Activated naive CD8-positive, alpha-beta T cell treated with anti-CD3 and anti-CD28 coated beads, Interleukin-2, amount 50 U/mL, for 24 hours (primary cell): Measurements from ENCODE around the gene POLR3K.

Experiments used
- ATAC-seq: fragments of 150-1000 bp; cut with Tn5 transposase; one replicate; pipeline ENCODE4 v1.10.0; 2021
- DNase-seq: peaks from one replicate; pipeline ENCODE4 v3.0.0; 2021
- H3K27ac Mint-ChIP-seq: one replicate; pipeline ENCODE4 v1.8.0; 2021; ENCODE audit warnings: mild to moderate bottlenecking, mixed read lengths
- H3K27me3 Mint-ChIP-seq: one replicate; pipeline ENCODE4 v1.8.0; 2021; ENCODE audit warnings: mixed read lengths
- H3K36me3 Mint-ChIP-seq: one replicate; pipeline ENCODE4 v1.8.0; 2021; ENCODE audit warnings: low read depth, mixed read lengths
- H3K4me1 Mint-ChIP-seq: one replicate; pipeline ENCODE4 v1.8.0; 2021; ENCODE audit warnings: mixed read lengths
- H3K4me3 Mint-ChIP-seq: one replicate; pipeline ENCODE4 v1.8.0; 2021; ENCODE audit warnings: mild to moderate bottlenecking, moderate library complexity, mixed read lengths
- H3K9me3 Mint-ChIP-seq: one replicate; pipeline ENCODE4 v1.8.0; 2021; ENCODE audit warnings: mixed read lengths

POLR3K gene

DNA sequence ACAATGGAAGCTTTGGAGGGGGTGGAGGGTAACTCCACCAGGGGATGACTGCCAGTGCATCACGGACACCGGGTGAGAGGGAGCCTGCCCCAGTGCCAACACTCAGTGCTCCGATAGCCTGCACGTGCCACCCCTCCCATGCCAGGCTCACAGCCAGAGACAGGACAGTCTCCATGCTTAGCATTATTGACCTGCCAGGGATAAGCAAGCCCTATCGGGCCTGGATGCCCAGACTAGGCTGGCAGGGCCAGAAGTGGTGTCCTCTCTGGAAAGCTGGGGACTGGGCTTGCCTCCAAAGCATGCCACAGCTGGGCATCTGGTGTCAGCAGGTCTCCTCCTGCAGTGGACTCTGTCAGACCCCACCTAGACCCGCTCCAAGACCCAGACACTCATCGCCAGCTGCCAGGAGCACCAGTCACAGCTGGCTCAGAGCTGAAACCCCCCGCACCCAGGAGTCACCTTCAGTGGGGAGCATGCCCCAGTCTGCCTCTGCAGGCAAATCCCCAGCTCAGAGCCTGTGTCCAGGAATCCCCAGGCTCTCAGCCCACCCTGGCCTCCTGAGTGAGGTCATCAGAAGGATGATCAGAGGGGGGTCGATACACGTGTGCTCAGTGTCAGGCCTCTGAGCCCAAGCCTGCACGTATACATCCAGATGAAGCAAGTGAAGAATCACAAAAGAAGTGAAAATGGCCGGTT lies 20.8 kb upstream of the POLR3K start:
- Mint-ChIP-seq H3K27ac (no peak overlapping the region), H3K4me3 (no peak overlapping the region), H3K4me1 (peaks cover 28% of the 10 kb centered on the region), H3K36me3 (no peaks in the 10 kb centered on the region), H3K9me3 (no peaks in the 10 kb centered on the region), H3K27me3 (peaks cover 40% of the 10 kb centered on the region)
- no peak for ATAC-seq
- no peak for DNase-seq

DNA sequence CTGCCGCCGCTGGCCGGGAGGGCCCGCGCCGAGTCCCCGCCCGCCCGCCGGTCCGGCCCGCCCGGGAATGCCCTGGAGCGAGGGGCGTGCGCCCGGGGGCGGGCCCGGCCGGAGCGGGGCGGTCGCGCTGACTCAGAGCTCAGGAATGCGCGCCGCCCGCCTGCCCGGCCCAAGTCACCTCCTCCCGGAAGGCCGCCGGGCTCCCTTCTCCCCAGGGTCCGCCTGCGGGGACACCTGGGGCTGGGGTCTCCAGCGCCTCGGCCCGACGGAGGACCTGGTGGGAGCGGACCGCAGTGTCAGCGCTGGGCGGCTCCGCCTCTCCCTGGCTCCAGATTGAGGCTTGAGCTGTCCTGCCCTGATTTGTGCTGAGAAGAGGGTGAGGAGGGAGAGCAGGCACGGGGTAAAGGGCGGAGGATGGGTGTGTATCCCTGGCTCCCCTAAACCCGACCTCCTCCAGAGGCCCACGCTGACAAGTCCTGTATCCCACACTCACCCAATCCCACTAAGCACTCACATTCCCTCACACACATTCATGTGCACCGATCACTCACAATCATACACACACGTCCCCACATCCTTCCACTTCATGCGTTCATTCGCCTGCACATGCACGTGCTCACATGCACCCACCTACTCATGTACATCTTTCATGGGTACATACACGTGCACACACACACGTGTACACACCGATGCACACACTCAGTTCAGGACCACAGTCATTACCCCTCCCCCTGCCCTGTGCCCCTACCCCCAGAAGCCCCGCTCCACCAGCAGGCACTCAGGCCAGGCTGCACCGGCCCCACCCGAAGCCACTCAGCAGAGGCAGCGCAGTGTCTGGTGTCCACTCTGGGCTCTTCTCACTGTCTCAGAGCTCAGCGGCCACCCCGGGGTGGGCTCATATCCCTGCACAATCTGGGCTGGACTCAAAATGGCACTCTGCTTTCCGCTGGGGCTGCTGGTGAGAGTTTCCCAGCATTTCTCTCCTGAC lies 19.4 kb upstream of the POLR3K start, which contains the start of gene RHBDF1:
TSS of gene RHBDF1 (minus strand) at position 71 of the 988 bp plus-strand sequence. CDS start 7,616 bp downstream, outside the sequence.
- Mint-ChIP-seq H3K4me1 (peaks cover 21% of the 10 kb centered on the region), H3K27ac (peak within 1 kb of the TSS; percentile 35), H3K36me3 (no peaks in the 10 kb centered on the region), H3K9me3 (no peaks in the 10 kb centered on the region), H3K27me3 (peaks cover 40% of the 10 kb centered on the region), H3K4me3 (peak within 1 kb of the TSS; percentile 81)
- ATAC-seq, result peak; percentile 35
- no peak for DNase-seq

GRCh38 chr16:71540-72401 lies 18.4 kb upstream of the POLR3K start:
- peaks cover 15% of the 10 kb centered on the region for H3K4me1 Mint-ChIP-seq
- no peak overlapping the region for H3K27ac Mint-ChIP-seq
- no peaks in the 10 kb centered on the region for H3K36me3 Mint-ChIP-seq
- ATAC-seq (no peak), DNase-seq (no peak)
- peak overlapping the region; percentile 21 for H3K4me3 Mint-ChIP-seq
- H3K9me3 Mint-ChIP-seq, result no peaks in the 10 kb centered on the region
- peaks cover 43% of the 10 kb centered on the region for H3K27me3 Mint-ChIP-seq

DNA sequence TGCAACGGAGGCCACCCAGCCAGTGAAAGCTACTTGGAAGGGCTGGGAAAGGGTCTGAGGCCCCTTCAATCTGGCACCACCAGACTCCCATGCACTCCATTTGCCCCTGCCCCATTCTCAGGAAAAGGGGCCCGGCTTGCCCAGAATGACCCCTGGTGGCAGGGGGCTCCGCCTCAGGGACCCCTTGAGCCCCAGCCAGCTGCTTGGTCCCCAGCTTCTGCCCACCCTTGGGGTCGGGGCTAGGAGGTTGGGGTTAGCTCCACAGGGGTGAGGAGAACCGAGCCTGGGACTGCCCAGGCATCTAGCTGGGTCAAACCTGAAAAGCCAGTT lies 17.8 kb upstream of the POLR3K start:
- Mint-ChIP-seq H3K36me3 (no peaks in the 10 kb centered on the region), H3K9me3 (no peaks in the 10 kb centered on the region), H3K4me3 (peak overlapping the region; percentile 21), H3K27me3 (peaks cover 43% of the 10 kb centered on the region), H3K4me1 (peaks cover 9% of the 10 kb centered on the region), H3K27ac (no peak overlapping the region)
- no peak for ATAC-seq
- DNase-seq, result no peak

GRCh38 chr16:69181-69580 lies 15.8 kb upstream of the POLR3K start:
- Mint-ChIP-seq H3K4me3 (no peak overlapping the region), H3K9me3 (no peaks in the 10 kb centered on the region), H3K27ac (no peak overlapping the region), H3K36me3 (no peaks in the 10 kb centered on the region), H3K4me1 (peaks cover 7% of the 10 kb centered on the region), H3K27me3 (peaks cover 34% of the 10 kb centered on the region)
- ATAC-seq (no peak), DNase-seq (no peak)

DNA sequence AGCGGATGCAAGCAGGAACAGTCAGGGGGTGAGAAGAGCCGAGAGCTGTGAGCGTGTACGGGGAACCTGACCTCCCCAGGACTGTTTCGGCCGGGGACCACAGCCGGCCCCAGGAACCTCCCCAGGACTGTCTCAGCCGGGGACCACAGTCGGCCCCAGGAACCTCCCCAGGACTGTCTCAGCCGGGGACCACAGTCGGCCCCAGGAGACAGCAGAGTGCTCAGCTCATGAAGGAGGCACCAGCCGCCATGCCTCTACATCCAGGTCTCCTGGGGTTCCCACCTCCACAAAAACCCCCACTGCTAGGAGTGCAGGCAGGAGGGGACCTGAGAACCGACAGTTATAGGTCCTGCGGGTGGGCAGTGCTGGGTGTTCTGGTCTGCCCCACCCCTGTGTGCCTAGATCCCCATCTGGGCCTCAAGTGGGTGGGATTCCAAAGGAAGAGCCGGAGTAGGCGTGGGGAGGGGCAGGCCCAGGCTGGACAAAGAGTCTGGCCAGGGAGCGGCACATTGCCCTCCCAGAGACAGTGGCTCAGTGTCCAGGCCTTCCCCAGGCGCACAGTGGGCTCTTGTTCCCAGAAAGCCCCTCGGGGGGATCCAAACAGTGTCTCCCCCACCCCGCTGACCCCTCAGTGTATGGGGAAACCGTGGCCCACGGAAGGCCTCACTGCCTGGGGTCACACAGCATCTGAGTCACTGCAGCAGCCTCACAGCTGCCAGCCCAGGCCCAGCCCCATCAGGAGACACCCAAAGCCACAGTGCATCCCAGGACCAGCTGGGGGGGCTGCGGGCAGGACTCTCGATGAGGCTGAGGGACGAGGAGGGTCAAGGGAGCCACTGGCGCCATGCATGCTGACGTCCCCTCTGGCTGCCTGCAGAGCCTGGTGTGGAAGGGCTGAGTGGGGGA lies 14.7 kb upstream of the POLR3K start:
- peaks cover 26% of the 10 kb centered on the region for H3K27me3 Mint-ChIP-seq
- DNase-seq (no peak), ATAC-seq (no peak)
- H3K36me3 Mint-ChIP-seq, result no peaks in the 10 kb centered on the region
- no peak overlapping the region for H3K4me3 Mint-ChIP-seq
- no peak overlapping the region for H3K27ac Mint-ChIP-seq
- peaks cover 7% of the 10 kb centered on the region for H3K4me1 Mint-ChIP-seq
- H3K9me3 Mint-ChIP-seq, result no peaks in the 10 kb centered on the region

DNA sequence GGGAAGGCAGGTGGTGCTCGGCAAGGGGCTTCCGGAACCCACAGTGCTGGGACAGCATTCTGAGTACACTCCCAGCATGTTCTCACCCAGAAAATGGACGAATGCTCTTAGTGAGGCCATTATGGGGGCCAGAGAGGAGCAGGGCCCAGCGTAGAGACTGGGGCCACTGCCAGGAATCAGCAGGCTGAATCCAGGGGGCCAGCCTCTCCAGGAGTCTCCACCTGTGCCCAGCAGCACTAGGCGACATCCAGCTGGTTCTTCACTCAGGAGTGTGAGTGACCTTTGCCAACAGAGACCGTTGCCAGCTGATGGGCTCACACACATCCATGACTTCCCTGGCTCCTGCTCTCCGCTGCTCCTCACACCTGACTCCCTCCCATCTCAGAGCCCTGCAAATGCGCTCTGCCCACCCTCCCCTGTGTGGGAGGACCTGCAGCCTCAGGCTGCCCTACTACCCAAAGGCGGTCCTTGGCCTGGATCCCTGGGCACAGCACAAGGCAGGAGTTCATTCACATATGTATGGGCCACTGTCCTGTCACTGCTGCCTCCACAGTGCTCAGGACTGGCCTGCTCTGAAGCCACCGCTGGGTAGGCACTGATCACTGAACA lies 13.9 kb upstream of the POLR3K start:
- no peak for DNase-seq
- Mint-ChIP-seq H3K4me3 (no peak overlapping the region), H3K36me3 (no peaks in the 10 kb centered on the region)

DNA sequence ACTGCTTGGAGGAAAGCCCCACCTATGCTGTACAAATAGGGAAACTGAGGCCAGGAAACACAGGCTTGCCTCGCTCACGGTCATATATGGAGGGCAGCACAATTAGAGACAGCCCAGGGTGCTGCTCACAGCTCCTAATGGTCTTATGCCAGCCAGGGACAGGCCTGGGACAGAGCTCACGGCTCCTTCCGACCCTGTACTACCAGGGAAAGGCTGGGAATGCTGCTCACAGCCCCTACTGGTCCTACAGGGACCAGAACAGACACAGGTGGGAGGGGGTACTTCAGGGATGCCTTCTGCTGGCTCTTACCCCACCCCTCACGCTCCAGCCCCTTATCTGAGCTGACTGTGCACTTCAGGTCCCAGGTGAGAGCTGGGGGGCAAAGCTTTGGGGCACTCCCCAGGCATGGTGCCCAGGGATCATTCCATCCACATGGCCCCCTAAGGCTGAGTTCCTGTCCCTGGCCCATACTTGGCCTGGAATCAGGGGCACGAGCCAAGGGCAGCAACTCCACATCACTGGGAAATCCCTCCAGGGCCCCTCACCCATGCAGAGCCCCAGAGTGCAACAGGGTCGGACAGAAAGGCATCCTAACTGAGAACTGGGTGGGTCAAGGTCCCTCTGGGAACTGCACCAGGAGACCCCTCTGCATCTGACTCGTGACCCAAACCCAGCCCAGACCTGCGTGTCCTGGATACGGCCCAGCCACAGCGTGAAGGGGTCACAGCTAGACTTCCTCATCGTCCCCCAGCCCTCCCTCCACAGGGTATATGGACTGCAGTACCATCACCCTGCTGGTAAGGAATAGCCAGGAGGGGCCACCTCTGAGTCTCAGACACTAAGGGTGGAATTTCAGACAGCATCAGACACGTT lies 13.1 kb upstream of the POLR3K start:
- Mint-ChIP-seq H3K4me1 (peaks cover 2% of the 10 kb centered on the region), H3K9me3 (no peaks in the 10 kb centered on the region), H3K36me3 (no peaks in the 10 kb centered on the region), H3K27ac (no peak overlapping the region), H3K27me3 (peaks cover 19% of the 10 kb centered on the region), H3K4me3 (no peak overlapping the region)
- DNase-seq (no peak), ATAC-seq (no peak)

More for the DNA sequence above, 13.9 kb upstream of the POLR3K start:
- Mint-ChIP-seq H3K27me3 (peaks cover 21% of the 10 kb centered on the region), H3K27ac (no peak overlapping the region), H3K4me1 (peaks cover 4% of the 10 kb centered on the region), H3K9me3 (no peaks in the 10 kb centered on the region)
- no peak for ATAC-seq

GRCh38 chr16:65745-66144 lies 12.3 kb upstream of the POLR3K start:
- H3K27me3 Mint-ChIP-seq, result peaks cover 14% of the 10 kb centered on the region
- peaks cover 2% of the 10 kb centered on the region for H3K4me1 Mint-ChIP-seq
- DNase-seq (peak; percentile 89), ATAC-seq (peak; percentile 81)
- H3K9me3 Mint-ChIP-seq, result no peaks in the 10 kb centered on the region
- H3K27ac Mint-ChIP-seq, result no peak overlapping the region
- no peaks in the 10 kb centered on the region for H3K36me3 Mint-ChIP-seq
- no peak overlapping the region for H3K4me3 Mint-ChIP-seq

- ATAC-seq (no peak), DNase-seq (no peak)
- H3K36me3 Mint-ChIP-seq, result no peaks in the 10 kb centered on the region
- no peak overlapping the region for H3K27ac Mint-ChIP-seq
- H3K9me3 Mint-ChIP-seq, result no peaks in the 10 kb centered on the region
- H3K4me1 Mint-ChIP-seq, result peaks cover 2% of the 10 kb centered on the region
- H3K4me3 Mint-ChIP-seq, result no peak overlapping the region
- H3K27me3 Mint-ChIP-seq, result peaks cover 7% of the 10 kb centered on the region
These were observed 11.5 kb upstream of the POLR3K start for GRCh38 chr16:64914-65255.

DNA sequence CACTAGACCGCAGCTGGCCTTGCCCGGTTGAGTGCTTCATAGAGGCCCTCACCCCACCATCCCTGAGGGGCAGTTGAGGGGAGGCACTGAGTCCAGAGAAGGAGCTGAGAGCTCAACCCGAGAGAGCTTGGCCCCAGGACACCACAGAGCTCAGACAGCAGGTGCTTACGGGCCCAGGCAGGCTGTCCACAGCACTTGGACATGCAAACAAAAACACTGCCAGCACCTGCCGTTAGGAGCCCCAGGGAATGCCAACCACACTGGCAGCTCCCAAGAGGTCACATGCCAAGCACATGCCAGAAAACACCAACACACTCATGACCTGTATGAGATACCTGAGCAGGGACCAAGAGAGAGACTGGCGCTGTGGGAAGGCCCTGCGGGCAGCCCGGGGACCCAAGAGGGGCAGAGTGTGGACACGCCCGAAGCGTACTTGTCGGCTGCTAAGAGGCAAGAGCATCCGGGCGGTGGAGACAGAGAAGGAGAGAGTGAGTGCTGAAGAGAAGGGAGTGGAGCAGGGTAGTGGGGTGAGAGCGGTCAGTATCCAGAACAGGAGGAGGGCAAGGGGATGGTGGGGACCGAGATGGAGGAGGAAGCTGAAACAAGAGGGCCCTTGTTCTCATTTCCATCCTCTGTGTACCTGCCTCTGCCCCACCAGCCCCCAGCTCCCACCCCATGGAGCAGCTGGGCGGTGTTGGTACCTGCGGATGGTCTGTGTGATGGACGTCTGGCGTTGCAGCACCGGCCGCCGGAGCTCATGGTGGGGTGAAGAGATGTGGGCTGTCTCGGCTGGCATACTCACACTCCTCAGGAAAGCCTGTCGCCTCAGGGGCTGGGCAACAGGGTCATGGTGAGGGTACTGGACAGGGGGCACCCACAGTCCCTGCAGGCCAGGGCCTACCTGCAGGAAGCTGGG lies 10.8 kb upstream of the POLR3K start:
- no peaks in the 10 kb centered on the region for H3K9me3 Mint-ChIP-seq
- H3K36me3 Mint-ChIP-seq, result no peaks in the 10 kb centered on the region
- H3K27me3 Mint-ChIP-seq, result peaks cover 4% of the 10 kb centered on the region
- no peak overlapping the region for H3K27ac Mint-ChIP-seq
- DNase-seq, result no peak
- ATAC-seq, result no peak
- H3K4me1 Mint-ChIP-seq, result peaks cover 2% of the 10 kb centered on the region
- H3K4me3 Mint-ChIP-seq, result no peak overlapping the region

- no peak for DNase-seq
- Mint-ChIP-seq H3K4me3 (no peak overlapping the region), H3K4me1 (peaks cover 2% of the 10 kb centered on the region), H3K9me3 (no peaks in the 10 kb centered on the region), H3K27ac (no peak overlapping the region), H3K36me3 (no peaks in the 10 kb centered on the region), H3K27me3 (peaks cover 4% of the 10 kb centered on the region)
- no peak for ATAC-seq
These were observed 10.1 kb upstream of the POLR3K start for GRCh38 chr16:63466-63865.
